Measurements from ENCODE around the gene PSMD13.

PSMD13 gene

GRCh38 chr11:279040-279965, 42.5 kb downstream of the PSMD13 start:
- Histone ChIP-seq H2AFZ (ENCODE audit: low read depth, low read length) (no peak overlapping the region), H3K27me3 (ENCODE audit: low read depth, low read length) (no peaks in the 10 kb centered on the region), H3K79me2 (ENCODE audit: low read length) (no peaks in the 10 kb centered on the region), H3K9me3 (ENCODE audit: insufficient read depth, low read length) (no peaks in the 10 kb centered on the region), H3K4me3 (ENCODE audit: low read length) (no peak overlapping the region), H3K36me3 (replicated peaks; ENCODE audit: low read depth, low read length) (peaks cover 3% of the 10 kb centered on the region), H3K4me2 (ENCODE audit: low read length) (no peak overlapping the region), H3K9ac (ENCODE audit: low read length) (no peak overlapping the region), H3K4me1 (ENCODE audit: low read length) (peaks cover 10% of the 10 kb centered on the region), H4K20me1 (ENCODE audit: insufficient read depth, low read length) (no peaks in the 10 kb centered on the region), H3K27ac (ENCODE audit: low read length) (no peak overlapping the region)
- TF ChIP-seq, protein P1, sequence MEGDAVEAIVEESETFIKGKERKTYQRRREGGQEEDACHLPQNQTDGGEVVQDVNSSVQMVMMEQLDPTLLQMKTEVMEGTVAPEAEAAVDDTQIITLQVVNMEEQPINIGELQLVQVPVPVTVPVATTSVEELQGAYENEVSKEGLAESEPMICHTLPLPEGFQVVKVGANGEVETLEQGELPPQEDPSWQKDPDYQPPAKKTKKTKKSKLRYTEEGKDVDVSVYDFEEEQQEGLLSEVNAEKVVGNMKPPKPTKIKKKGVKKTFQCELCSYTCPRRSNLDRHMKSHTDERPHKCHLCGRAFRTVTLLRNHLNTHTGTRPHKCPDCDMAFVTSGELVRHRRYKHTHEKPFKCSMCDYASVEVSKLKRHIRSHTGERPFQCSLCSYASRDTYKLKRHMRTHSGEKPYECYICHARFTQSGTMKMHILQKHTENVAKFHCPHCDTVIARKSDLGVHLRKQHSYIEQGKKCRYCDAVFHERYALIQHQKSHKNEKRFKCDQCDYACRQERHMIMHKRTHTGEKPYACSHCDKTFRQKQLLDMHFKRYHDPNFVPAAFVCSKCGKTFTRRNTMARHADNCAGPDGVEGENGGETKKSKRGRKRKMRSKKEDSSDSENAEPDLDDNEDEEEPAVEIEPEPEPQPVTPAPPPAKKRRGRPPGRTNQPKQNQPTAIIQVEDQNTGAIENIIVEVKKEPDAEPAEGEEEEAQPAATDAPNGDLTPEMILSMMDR (IDR thresholded peaks at IDR 0.05; ENCODE audit: low read depth, low read length), result no peak
- TF ChIP-seq EZH2phosphoT487 (IDR thresholded peaks at IDR 0.05; ENCODE audit: low read depth), result no peak

DNA sequence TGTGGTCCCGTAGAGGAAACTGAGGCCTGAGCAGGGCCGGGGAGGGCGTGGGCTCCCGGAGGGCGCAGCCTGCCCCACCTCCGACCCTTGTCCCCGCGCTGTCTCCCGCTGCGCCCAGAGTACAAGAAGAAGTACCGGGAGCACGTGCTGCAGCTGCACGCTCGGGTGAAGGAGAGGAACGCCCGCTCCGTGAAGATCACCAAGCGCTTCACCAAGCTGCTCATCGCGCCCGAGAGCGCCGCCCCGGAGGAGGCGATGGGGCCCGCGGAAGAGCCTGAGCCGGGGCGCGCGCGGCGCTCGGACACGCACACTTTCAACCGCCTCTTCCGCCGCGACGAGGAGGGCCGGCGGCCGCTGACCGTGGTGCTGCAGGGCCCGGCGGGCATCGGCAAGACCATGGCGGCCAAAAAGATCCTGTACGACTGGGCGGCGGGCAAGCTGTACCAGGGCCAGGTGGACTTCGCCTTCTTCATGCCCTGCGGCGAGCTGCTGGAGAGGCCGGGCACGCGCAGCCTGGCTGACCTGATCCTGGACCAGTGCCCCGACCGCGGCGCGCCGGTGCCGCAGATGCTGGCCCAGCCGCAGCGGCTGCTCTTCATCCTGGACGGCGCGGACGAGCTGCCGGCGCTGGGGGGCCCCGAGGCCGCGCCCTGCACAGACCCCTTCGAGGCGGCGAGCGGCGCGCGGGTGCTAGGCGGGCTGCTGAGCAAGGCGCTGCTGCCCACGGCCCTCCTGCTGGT, 43.4 kb downstream of the PSMD13 start:
- no peak overlapping the region for H3K4me2 ChIP-seq (ENCODE audit: low read length)
- TF ChIP-seq, protein P1 (IDR thresholded peaks at IDR 0.05; ENCODE audit: low read depth, low read length), result no peak
- no peak for TF ChIP-seq EZH2phosphoT487 (IDR thresholded peaks at IDR 0.05; ENCODE audit: low read depth)
- no peak overlapping the region for H3K27ac ChIP-seq (ENCODE audit: low read length)
- no peaks in the 10 kb centered on the region for H3K9me3 ChIP-seq (ENCODE audit: insufficient read depth, low read length)
- no peak overlapping the region for H3K4me3 ChIP-seq (ENCODE audit: low read length)
- H2AFZ ChIP-seq (ENCODE audit: low read depth, low read length), result no peak overlapping the region
- no peak overlapping the region for H3K9ac ChIP-seq (ENCODE audit: low read length)
- peaks cover 3% of the 10 kb centered on the region for H3K36me3 ChIP-seq (replicated peaks; ENCODE audit: low read depth, low read length)
- H3K79me2 ChIP-seq (ENCODE audit: low read length), result no peaks in the 10 kb centered on the region
- H3K4me1 ChIP-seq (ENCODE audit: low read length), result peaks cover 3% of the 10 kb centered on the region
- no peaks in the 10 kb centered on the region for H3K27me3 ChIP-seq (ENCODE audit: low read depth, low read length)
- H4K20me1 ChIP-seq (ENCODE audit: insufficient read depth, low read length), result no peaks in the 10 kb centered on the region

- Histone ChIP-seq H3K36me3 (replicated peaks; ENCODE audit: low read depth, low read length) (peaks cover 3% of the 10 kb centered on the region), H3K4me1 (ENCODE audit: low read length) (no peaks in the 10 kb centered on the region), H2AFZ (ENCODE audit: low read depth, low read length) (no peak overlapping the region), H3K4me2 (ENCODE audit: low read length) (no peak overlapping the region), H4K20me1 (ENCODE audit: insufficient read depth, low read length) (no peaks in the 10 kb centered on the region), H3K79me2 (ENCODE audit: low read length) (no peaks in the 10 kb centered on the region), H3K27ac (ENCODE audit: low read length) (no peak overlapping the region), H3K9me3 (ENCODE audit: insufficient read depth, low read length) (no peaks in the 10 kb centered on the region), H3K27me3 (ENCODE audit: low read depth, low read length) (no peaks in the 10 kb centered on the region), H3K9ac (ENCODE audit: low read length) (no peak overlapping the region), H3K4me3 (ENCODE audit: low read length) (no peak overlapping the region)
- TF ChIP-seq EZH2phosphoT487 (IDR thresholded peaks at IDR 0.05; ENCODE audit: low read depth), result no peak
- TF ChIP-seq, protein P1 (IDR thresholded peaks at IDR 0.05; ENCODE audit: low read depth, low read length), result no peak
Measured at GRCh38 chr11:280706-281485, 44.1 kb downstream of the PSMD13 start.

All from OCI-LY3 (cell line).